GM21576 (cell line): Measurements from ENCODE around the gene PPM1H.
"Not testable (repeated sequence)": the region's sequence is repeated elsewhere in the genome, so short reads cannot be mapped to it uniquely, and the experiment has no call there.

Experiments used
- ATAC-seq: cut with Tn5 transposase; IDR thresholded peaks from one replicate; pipeline ENCODE4 v1.9.1; 2021; ENCODE audit warnings: mild to moderate bottlenecking, moderate library complexity; ENCODE audit not compliant: unreplicated experiment

PPM1H gene

DNA sequence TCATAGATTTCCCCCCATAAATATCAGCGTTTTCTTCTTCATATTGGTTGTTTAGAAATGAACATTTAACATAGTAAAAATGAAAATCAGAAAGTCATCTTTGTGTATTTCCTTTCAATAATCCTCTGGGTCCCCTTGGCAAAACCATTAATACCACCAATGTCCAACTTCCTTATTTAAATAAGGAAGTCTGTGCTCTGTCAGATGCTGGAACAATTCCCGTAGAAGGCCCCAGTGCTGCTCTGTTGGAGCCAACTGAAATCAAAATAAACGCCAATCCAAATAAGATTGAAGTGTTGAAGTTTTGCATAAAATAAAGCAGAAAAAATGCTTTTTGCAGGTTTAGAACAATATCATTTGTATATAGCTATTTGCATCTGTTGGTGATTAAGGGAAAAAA, 93.1 kb downstream of the PPM1H start:
- no peak for ATAC-seq

DNA sequence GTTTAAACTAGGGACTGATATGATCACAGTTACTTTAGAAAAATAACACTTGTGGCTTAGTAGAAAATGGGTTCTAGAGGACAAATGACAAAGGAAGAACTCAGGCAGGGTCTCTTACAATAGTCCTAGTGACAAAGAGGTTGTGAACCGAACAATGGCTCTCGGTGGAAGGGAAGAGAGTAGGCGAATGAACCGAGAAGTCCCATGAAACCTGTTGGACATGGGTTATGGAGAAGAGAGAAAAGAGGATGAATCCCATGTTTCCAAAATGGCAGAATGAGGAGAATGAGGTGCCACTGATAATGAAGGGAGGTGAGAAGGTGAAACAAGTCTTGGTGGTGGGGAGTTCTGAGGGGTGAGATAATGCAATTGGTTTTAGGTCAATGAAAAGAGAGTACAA, 94.1 kb downstream of the PPM1H start:
- no peak for ATAC-seq

- ATAC-seq, result no peak
These were observed 94.9 kb downstream of the PPM1H start for GRCh38 chr12:62839869-62840660.

DNA sequence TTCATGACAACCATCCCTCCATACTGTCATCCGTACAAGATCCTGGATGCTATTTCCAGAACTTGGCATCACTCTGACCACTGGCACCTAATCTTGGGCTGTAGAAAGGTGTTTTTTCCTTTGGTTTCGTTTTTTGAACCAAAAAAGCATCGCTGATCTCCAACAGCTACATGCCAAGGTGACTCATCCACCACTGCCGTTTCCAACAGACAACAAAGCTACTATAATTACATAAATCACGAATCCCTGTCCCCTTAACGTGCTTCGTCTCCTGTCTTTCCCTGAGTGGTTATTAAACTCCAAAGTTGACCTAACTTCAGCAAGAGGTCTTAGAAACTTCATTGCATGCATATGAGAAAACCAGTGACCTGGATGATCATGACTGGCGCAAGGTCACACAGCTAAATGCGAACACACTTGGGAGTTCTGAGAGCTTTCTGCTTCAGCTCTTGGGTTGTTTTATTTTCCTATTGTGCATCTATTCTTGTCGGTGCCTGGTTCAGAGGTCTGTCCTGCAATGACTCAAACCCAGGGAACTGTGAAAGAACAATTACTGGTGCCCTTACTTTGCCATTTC, 99.9 kb downstream of the PPM1H start:
- peak; percentile 68 for ATAC-seq

GRCh38 chr12:62834406-62834805, 100.5 kb downstream of the PPM1H start:
- ATAC-seq, result no peak

- ATAC-seq, result no peak
These were observed 101.3 kb downstream of the PPM1H start for GRCh38 chr12:62833634-62834033.

- no peak for ATAC-seq
These were observed 102.4 kb downstream of the PPM1H start for GRCh38 chr12:62832558-62832957.

DNA sequence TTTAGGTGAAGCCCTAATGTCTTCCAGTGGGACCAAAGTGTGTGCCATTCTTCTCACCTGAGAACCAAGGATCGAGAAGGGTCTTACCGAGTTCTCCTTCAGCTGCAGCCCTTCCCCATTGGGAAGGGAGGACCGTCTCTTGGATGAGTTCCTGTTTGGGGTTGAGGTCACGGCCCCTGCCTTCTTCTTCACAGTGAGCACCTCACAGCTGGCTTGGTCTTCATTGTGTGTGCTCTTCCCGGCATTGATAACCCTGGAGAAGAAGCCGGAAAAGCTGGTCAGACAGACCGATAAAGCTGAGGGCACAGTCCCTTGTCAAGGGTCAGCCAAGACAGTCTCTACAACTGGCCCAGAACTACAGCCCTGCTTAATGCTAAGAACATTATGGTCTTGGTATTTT, 102.9 kb downstream of the PPM1H start:
- no peak for ATAC-seq

GRCh38 chr12:62827855-62828254, 107.1 kb downstream of the PPM1H start:
- no peak for ATAC-seq

GRCh38 chr12:62827042-62827441, 107.9 kb downstream of the PPM1H start:
- no peak for ATAC-seq

- no peak for ATAC-seq
These were observed 117.2 kb downstream of the PPM1H start for GRCh38 chr12:62817556-62818271.

- no peak for ATAC-seq
These were observed 120.7 kb downstream of the PPM1H start for GRCh38 chr12:62814243-62814642.

GRCh38 chr12:62813031-62813829, 121.7 kb downstream of the PPM1H start:
- ATAC-seq, result no peak

DNA sequence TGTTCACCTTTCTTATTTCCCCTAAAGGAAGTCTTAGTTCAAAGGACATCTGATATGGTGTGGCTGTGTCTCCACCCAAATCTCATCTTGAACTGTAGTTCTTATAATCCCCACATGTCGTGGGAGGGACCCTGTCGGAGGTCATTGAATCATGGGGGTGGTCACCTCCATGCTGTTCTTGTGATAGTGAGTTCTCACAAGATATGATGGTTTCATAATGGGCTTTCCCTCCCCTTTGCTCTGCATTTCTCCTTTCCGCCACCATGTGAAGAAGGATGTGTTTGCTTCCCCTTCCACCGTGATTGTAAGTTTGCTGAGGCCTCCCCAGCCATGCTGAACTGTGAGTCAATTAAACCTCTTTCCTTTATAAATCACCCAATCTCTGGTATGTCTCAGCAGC, 123.5 kb downstream of the PPM1H start:
- ATAC-seq, result not testable (repeated sequence)

- peak; percentile 56 for ATAC-seq
These were observed 126.6 kb downstream of the PPM1H start for GRCh38 chr12:62808166-62808879.

DNA sequence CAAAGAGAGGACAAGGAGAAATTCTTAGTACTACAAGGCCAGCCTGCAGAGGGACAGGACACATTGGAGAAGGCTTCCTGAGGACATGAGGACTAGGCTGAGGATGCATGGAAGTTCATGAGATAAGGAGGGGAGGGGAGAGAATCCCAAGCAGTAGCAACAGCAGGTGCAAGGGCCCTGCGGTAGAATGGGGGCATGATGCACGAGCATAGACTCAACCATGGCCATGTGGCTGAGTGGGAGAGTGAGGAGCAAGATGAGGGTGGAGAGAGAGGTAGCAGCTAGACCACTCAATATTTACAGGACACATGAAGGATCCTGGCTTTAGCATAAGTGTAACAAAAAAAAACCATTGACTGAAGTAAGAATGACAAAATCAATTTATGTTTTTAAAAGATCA, 128.1 kb downstream of the PPM1H start:
- no peak for ATAC-seq

GRCh38 chr12:62806244-62806836, 128.6 kb downstream of the PPM1H start:
- no peak for ATAC-seq

DNA sequence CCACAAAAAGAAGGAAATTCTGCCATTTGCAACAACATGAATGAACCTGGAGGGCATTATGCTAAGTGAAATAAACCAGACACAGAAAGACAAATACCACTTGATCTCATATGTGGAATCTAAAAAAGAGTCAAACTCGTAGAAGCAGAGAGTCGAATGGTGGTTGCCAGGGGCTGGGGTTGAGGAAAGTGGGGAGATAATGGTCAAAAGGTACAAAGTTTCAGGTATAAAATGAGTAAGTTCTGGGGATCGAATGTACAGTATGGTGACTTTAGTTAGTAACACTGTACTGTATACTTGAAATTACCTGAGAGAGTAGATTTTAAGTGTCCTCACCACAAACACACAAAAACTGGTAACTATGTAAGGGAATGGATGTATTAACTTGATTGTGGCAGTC, 129.4 kb downstream of the PPM1H start:
- ATAC-seq, result no peak

- ATAC-seq, result no peak
These were observed 131.2 kb downstream of the PPM1H start for GRCh38 chr12:62803756-62804155.

GRCh38 chr12:62802984-62803383, 132.0 kb downstream of the PPM1H start:
- no peak for ATAC-seq
